GM18951 (cell line): ENCODE measurements around the gene C1QB.

Source experiments
- POLR2A ChIP-seq: IDR thresholded peaks from 4 replicates; pipeline ENCODE4 v1.6.1; 2011; ENCODE audit warnings: mild to moderate bottlenecking; ENCODE audit not compliant: insufficient read length, insufficient read depth; ENCODE audit errors: extremely low read depth
- in situ Hi-C: fragments of 300-500 bp; cut with MboI; formaldehyde crosslinking; loops from one replicate; pipeline ENCODE4 v1.12.0; 2022; ENCODE audit warnings: low sequenced_read_pairs, mixed read lengths, inconsistent platforms; ENCODE audit not compliant: unreplicated experiment

Gene C1QB, protein sequence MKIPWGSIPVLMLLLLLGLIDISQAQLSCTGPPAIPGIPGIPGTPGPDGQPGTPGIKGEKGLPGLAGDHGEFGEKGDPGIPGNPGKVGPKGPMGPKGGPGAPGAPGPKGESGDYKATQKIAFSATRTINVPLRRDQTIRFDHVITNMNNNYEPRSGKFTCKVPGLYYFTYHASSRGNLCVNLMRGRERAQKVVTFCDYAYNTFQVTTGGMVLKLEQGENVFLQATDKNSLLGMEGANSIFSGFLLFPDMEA

DNA sequence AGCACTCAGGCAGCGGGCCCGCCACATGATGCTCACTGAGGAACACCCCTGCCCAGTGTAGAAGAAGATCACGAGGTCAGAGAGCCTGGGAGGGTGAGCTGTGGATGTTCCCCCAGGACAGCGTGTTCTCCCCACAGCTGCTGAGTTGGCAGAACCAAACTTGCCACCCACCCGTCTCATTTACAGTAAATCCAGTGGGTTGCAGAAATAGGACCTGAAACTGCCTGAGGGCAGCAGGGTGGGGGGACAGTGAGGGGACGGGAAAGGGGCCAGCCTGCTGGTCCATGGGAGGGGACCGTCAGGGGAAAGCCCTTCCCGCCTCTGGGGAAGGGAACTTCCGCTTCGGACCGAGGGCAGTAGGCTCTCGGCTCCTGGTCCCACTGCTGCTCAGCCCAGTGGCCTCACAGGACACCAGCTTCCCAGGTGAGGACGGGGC lies at the start of gene C1QB:
TSS of gene C1QB (plus strand) at position 356 of the 436 bp plus-strand sequence. CDS start 6,227 bp downstream, outside the sequence.
- in situ Hi-C loops: no loop called here
- TF ChIP-seq POLR2A: no peak

DNA sequence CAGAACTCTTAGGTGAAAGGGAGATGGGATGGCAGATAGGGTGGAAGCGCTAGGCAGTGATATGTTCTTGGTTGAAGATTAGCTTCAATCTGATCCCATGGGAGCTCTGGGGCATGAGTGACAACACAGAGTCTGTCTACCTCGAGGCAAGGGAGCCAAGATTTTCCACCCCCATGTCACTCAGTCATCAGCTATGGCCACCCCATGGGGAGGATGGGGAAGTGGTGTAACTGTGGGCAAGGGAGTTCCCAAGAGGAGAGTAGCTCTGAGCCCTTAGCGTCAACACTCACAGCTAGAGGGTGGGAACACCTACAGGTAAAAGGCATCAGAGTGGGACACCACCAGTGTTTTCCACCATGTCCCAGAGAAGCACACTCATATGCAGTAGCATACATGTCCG lies 46.9 kb upstream of the C1QB start:
- TF ChIP-seq POLR2A: no peak
- in situ Hi-C loops: no loop called here

DNA sequence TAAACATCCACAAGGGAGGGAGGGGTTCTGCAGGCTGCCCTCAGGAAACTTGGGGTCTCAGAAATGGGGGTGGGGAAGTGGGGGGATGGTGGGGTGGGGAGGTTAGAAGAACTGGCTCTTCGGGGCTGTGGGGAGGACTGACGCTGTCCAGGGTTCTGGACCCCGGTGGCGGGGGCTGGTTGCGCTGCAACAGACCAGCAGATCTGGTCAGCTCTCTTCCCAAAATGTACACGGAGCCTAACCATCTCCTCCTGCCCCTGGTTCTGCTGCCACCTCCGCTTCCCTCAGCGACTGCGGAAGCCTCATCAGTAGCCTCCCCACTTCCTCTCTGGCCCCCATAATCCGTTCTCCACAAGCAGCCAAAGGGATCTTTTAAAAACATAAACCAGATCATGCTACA lies 45.9 kb upstream of the C1QB start:
- no peak for TF ChIP-seq POLR2A
- in situ Hi-C loops: no loop called here

DNA sequence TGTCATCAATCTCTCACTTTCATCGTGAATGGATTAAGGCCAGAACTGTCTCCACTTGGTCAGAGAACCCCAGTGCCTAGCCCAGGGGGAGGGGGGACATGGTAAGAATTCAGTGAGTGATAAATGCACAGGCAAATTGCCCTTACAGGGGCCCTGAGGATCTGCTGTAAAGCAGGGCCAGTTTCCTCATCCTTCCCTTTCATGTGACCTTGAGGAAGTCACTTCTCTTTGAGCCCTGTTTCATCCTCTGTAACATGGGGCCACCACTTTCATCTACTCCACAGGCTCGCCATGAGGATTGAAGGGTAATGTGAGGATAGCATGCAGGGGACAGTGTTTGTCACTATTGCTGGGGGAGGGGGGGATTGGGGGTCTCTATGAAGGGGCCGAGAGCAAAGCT lies 44.7 kb upstream of the C1QB start:
- in situ Hi-C loops: no loop called here
- no peak for TF ChIP-seq POLR2A

DNA sequence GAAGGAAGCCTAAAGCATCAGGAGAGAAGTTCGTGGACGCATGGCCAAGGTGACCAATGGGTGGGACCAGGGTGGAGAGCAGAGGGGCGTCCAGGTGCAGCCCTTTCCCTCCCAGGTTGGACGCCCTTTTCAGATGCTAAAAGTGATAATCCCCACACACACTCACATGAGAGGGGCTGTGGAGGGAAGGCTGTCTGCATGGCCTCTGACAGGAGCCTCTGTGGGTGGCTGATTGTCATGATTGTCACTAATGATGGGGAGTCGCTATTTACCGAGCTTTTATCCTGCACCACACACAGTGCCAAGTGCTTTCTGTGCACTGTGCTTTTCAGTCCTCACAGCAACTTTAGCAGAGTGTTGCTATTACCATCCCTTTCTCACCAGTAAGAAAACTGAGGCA lies 43.7 kb upstream of the C1QB start:
- in situ Hi-C loops: no loop called here
- TF ChIP-seq POLR2A: no peak

DNA sequence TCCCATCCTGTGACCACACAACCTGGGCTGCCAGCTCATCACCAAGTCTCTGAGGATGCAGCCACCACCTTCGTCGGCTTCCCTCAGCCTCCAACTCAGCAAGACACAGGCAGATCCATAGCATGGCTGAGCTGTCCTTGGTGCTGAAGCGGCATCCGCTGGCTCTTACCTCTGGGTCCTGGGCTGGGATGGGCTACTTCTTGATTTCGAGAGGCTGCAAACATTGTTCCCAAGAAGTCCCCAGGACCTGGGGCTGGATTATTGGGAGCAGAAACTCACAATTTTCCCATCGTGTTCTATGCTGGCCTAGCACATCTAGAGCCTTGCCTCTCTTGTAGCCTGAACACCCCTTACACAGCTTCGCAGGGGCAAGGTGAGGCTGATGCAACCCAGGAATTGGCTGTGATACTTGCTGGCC lies 41.5 kb upstream of the C1QB start:
- in situ Hi-C loops: no loop called here
- no peak for TF ChIP-seq POLR2A

DNA sequence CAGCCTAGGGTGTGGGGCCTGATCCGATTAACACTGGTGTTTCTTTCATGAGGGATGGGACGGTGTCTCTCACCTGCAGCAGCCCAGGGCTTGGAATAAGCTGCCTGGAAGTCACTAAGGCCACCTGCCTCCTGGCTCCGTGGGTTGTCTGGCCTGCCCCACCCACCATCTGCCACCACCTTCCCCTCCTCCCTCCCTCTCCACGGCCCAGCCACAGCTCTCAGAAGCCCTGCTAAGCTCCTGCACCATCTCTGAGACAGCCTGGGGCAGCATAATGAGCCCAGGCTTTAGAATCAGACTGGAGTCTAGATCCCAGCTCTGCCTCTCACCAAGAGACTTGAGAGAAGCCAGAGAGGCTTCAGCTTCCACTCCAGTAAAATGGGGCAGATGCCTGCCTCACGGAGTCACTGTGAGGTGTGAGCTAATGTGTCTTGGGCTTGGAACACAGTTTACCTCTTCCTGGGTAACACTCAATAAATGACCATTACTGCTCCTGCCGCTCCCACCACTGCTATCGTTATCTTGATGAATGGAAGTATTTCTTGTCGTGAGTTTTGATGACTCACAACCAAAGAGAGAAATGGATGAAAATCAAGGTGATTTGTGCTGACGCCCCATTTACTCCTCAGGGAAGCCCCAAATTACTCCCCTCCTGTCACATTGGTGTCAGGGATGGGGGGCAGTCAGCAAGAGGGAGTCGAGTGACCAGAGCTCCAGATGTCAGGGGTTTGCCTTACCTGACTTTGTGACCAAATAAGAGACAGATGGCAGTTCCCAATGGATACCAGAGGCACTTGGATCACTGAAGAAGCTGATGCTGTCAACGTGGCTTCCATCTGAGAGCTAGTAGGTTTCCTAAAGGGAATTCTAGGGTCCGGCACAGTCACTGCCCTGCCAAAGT lies 40.1 kb upstream of the C1QB start:
- no peak for TF ChIP-seq POLR2A
- in situ Hi-C loops: no loop called here

DNA sequence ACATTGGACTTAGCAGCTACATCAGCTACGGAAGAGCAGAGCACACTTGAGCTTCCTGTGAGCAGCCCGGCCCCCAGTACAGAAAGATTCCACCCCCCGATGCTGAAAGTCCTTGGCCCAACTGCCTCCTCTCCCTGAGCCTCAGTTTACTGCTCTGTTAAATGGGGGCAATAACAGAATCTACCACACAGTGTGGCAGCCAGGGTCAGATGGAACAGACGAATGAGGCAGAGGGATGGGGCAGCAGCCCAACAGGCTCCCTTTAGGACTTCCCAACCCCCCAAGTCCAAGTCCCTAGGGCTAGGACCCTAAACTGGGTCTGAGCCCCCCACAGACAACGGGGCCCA lies 39.5 kb upstream of the C1QB start:
- in situ Hi-C loops: no loop called here
- no peak for TF ChIP-seq POLR2A

DNA sequence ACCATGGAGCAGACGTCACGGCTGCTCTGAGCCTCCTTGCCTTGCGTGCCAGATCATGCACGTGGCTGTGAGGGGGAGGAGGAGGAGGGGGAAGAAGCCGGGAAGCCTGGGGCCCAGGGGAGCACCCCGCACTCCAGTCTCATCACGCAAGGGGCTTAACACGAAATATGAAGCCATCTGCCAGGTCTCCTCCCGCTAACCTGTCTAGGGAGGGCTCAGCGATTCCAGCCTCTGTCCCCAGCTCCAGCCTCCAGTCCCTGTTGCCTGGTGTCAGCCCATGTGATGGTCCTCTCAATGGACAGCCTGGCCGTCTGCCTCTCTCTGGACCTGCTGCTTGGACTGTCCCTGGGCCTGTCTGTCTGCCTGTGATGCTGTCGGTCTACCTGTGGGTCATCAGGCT lies 39.1 kb upstream of the C1QB start:
- no peak for TF ChIP-seq POLR2A
- in situ Hi-C loops: no loop called here

DNA sequence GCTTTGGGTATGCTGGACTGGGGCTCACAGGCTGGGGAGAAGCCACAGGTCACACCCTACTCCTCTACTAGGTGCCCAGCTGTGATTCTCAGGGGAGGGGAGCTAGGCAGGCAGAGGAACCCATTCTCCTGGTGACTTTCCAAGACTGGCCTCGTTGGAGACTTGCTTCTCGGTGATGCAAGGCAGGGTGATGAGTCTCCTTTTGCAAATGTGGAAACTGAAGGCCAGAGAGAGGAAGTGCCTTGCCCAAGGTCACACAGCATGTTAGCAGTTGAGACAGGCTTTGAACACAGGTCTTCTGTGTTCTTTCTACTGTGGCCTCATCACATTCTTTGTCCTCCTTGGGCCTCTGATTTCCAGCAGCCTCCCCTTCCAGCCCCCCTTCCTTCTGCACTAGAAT lies 37.1 kb upstream of the C1QB start:
- in situ Hi-C loops: no loop called here
- no peak for TF ChIP-seq POLR2A

DNA sequence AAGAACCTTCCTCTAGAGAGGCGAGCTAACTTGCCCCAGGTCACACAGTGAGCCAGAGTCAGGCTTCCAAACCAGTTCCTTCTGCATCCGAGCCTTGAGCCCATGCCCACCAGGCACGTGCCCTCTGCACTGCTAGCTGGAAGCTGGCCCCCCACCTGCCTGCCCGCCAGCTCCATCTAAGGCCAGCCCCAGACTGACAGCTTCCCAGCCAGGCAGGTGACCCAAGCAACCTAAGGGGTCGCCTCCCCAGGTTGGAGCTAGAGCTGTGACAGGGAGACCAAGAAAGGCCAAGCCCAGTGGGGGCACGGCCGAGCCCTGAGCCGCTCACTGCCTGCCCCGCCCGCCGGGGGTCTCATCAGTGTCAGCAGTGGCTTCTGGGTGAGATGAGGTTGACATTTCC lies 36.5 kb upstream of the C1QB start:
- no peak for TF ChIP-seq POLR2A
- in situ Hi-C loops: no loop called here

DNA sequence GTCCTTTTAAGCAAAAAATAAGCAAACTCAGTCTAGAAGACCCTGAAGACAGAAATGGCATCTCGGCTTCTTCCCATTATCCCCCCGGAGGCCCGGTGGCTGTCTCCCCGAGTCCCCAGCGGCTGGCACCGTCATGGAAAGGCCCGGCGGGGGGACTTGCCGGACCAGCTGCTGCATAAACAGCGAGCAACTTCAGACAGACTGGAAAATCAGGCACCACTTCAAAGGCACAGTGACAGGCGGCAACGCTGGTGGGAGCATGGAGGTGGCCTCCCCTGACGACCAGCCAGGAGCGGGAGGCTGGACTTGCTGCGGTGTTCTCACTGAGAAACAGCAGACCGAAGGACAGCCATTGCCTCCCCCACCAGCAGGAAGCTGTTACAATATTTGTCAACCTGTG lies 35.0 kb upstream of the C1QB start:
- no peak for TF ChIP-seq POLR2A
- in situ Hi-C loops: no loop called here

DNA sequence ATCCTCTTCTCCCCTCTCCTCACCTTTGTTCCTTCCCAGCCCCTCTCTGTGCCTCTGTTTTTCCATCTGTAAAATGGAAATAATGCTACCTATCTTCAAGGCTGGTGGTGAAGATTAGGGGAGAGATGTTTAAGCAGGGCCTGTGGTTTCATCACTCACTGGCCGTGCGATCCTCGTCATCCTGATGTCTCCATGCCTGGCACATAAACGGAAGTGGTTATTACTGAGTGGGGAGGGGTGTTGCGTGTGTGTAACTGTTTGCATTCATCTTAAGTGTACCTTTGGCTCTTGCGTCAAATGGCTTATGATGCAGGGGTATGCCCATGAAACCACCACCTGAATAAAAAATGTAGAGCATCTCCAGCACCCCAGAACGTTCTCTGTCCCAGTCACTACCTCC lies 33.8 kb upstream of the C1QB start:
- TF ChIP-seq POLR2A: no peak

DNA sequence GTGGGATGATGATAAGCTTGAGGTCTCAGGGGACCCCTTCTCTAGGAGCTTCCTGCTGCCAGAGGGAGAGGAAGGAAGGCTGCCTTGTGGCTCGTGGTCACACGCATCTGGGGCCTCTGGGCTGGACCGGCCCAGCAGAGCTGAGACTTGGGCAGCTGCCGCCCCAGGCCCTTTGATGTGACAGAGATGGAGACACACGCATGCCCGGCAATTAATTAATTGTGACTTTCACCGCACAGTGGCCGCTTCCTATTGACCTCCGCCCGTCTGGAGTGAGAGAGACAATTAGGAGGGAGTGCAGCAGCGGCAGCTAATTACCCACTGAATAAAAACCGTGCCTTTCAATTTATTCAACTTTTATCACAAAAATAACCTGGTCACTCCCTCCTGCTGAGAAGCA lies 33.2 kb upstream of the C1QB start:
- no peak for TF ChIP-seq POLR2A
- in situ Hi-C loops: no loop called here

More for the DNA sequence above, 33.8 kb upstream of the C1QB start:
- in situ Hi-C loops: no loop called here
